ENCODE measurements around the gene TIAM1.

The TIAM1 gene

GRCh38 chr21:31281561-31281960 lies 62.5 kb downstream of the TIAM1 start:
- no peak for DNase-seq

DNA sequence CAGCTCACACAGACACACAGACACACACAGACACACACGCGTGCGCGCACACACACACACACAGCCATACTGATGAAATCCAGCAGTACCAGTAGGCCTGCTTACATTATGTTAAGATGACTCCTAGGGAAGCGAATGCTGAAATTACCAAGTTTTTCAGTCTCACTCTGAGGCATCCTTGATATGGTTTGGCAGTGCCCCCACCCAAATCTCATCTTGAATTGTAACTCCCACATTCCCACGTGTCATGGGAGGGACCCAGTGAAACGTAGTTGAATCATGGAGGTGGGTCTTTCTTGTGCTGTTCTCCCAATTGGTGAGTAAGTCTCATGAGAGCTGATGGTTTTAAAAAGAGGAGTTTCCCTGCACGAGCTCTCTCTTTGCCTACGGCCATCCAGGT lies 64.1 kb downstream of the TIAM1 start:
- no peak for DNase-seq

DNA sequence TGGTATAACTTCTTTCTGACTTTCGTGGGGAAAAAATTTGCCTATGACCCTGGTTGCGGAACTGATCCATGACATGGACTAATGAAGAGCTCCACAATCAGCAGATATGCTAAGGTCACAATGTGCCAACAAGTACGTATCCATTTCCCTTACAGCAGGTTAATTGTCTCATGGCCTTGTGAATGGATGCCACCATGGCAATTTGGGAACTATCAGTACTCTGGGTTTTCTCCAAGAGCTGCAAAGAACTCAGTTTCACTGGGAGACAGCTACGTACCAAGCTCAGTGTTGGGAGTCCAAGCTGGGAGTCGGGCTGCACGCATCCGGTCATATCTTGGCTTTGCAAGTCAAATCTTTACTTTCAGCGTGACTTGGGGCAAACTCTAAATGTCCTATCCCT lies 64.8 kb downstream of the TIAM1 start:
- DNase-seq: no peak

GRCh38 chr21:31278511-31279130 lies 65.4 kb downstream of the TIAM1 start:
- DNase-seq: no peak

GRCh38 chr21:31276663-31277062 lies 67.4 kb downstream of the TIAM1 start:
- DNase-seq: no peak

GRCh38 chr21:31275901-31276300 lies 68.2 kb downstream of the TIAM1 start:
- no peak for DNase-seq

- DNase-seq: no peak
Measured at GRCh38 chr21:31273278-31273677, 70.8 kb downstream of the TIAM1 start.

GRCh38 chr21:31268090-31268489 lies 76.0 kb downstream of the TIAM1 start:
- DNase-seq: no peak

- no peak for DNase-seq
Measured at GRCh38 chr21:31267644-31268043, 76.4 kb downstream of the TIAM1 start.

DNA sequence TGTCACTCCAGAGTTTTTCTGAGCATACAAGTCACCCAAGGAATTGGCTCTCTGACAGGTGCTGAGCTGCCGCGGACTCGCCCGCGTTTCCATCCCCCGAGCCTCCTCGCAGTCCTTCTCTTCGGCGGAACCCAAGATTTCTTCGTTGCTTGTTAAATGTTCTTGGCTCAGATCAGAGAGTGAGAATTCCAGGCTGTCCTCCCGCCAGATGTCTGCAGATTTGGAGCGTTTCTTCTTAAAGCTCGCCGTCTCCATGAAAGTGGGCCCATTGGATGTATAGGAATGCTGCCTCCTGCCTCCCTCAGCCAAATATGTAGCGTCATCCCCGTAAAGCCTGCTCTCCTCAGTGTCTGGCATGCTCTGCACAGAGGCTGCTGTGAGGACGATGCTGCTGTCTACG lies 77.8 kb downstream of the TIAM1 start:
- no peak for DNase-seq

DNA sequence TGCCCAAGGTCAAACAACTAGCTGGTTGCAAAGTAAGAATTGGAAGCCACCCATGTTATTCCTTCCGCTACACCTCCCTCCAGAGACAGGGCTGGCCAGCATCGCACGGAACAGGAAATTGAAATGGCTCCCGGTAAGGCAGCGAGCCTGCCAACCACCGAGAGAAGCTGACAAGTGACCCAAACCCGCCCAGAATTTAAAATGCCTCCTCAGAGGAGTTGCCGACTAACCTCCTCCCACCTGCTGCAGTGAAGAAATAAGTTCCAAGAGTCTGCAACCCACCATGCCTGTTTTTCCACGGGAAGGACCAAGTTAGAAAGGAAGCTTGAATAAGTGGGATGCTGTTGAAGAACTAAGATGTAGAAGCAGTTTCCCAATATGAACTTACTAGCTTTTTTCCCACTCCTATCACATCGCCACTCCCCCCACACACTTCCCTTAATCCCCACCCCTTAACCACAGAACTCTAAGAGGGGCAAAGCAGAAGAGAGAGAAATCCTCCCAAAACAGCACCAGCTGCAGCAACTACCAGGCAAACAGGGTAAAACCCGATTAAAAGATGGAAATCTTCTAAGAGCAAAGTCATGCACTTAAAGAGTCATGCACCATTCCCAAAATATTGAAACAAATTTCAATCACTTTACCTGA lies 78.6 kb downstream of the TIAM1 start:
- DNase-seq: no peak

DNA sequence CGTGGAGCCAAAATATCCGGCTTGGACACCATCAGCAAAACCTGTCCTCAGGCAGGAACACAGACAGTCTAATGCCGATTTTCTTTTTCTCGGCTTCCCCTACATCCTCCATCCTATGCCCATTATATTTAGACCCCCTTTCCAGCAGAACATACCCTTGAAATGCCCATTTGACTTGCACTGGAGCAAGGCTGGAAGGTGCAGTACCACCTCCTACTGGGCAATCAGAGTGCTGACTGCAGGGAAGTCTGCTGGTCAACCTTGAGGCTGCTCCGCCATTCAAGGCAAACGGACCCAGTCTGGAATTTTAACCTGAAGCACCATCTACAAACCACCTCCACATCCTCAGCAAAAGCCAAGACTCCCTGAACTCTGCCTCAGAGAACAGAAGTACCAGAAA lies 79.5 kb downstream of the TIAM1 start:
- no peak for DNase-seq

- no peak for DNase-seq
Measured at GRCh38 chr21:31262728-31263127, 81.3 kb downstream of the TIAM1 start.

DNA sequence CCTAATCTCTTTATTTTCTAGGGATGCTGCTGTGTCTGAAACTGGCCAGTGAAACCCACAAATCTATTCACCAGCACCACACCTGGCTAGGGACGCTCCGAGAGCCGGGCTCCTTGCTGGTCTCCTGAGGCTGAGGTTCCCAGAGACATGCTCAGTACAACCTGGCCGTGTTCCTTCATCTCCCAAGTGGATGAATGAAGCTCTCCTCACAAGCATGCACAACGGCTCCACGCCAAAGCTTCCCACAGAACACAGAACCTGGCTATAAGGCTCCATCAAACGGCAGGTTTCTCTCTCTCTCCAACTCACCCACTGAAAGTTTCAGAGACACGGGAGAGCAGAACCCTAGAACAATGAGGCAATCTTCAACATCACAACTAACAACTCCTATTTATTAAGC lies 82.3 kb downstream of the TIAM1 start:
- DNase-seq: no peak

DNA sequence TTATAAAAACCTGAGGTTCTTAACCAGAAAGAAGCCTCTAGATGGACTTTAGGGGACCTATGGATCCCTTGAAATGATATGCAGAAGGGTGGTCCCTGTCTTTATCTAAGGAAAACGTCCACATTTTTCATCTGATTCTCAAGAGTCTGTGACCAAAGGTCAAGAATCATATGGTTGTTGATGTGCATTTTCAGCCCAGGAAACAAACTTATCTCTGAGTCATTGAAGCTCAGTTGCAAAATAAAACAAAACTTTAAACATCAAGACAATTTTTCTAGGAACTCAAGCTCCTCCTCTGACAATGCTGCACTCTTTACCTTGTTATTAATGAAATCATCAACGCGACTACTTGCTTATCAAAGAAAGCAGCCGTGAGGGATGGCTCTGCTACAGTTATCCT lies 83.3 kb downstream of the TIAM1 start:
- no peak for DNase-seq

DNA sequence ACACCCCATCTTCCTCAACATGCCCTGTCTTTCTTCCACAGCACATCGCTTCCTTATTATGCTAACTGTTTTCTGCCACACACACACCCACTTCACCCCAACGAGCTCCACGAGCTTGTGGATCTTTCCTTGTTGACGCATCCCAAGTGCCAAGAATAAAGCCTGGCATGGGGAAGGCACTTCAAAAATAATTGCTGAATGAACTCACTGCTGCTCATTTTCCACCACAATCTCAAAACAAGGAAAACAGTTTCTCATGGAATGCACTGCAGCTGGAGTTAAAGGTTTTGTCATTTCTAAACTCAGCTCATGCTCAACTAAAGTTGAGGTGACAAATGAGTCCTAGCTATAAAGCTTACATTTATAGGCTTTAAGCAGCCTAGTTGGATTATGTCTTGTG lies 86.0 kb downstream of the TIAM1 start:
- DNase-seq: no peak

GRCh38 chr21:31257265-31257664 lies 86.8 kb downstream of the TIAM1 start:
- DNase-seq: no peak

- DNase-seq: no peak
Measured at GRCh38 chr21:31255896-31256295, 88.2 kb downstream of the TIAM1 start.

DNA sequence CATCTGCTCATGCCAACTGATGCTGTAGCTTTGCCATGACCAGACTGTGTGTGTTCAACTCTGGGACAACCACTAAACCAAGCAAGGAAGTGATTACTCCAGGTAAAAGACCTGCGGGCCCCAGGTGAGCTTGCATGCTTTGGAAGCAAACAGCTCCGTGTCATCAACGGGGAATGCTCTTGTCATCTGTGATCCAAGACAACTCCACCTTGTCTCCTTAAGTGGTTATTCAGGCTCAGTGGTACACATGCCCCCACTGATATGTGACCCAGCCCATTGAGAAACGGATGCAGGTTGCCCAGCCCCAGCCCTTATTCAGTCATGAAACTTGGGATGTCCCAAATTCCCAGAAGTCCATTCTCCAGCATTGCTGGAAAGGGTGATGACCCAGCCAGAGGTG lies 89.0 kb downstream of the TIAM1 start:
- DNase-seq: no peak

- DNase-seq: no peak
Measured at GRCh38 chr21:31254131-31254530, 89.9 kb downstream of the TIAM1 start.

DNA sequence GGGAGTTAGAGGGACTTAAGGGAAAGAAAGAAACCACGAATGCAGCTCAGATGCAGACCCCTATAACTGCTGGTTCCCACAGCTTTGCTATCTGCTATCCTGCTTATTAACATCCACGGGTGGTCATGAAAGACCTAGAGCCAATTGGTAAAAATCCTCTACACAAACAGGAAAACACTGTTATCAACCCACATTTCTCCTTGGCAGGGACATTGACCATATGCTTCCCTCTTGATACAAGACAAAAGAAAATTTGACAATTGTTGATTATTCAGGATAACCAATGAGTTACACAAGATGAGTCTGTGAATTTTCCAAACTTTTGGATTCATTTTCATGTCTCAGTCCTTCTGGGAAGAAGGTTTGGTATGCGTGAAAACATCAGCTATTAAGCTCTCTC lies 90.4 kb downstream of the TIAM1 start:
- no peak for DNase-seq

GRCh38 chr21:31252611-31253010 lies 91.5 kb downstream of the TIAM1 start:
- no peak for DNase-seq

- no peak for DNase-seq
Measured at GRCh38 chr21:31252091-31252490, 92.0 kb downstream of the TIAM1 start.

GRCh38 chr21:31251686-31252085 lies 92.4 kb downstream of the TIAM1 start:
- no peak for DNase-seq

DNA sequence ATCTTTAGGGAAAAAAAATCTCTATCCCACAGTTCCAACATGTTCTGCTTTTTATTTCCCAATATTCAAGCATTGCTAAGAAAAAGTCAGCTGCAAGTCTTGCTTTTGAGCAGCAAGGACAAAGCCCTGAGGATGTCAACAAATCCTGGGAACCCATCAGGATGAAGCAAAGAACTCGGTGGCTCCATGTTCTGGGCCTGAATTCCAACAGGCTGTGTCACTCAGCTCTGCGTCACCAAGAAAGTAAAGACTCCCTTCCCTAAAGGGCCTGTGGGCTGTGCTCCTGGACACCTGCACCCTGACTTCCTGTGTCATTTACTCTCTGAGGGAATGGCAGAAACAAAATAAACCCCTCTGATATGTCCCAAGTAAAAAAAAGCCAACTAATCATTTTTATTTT lies 95.5 kb downstream of the TIAM1 start:
- no peak for DNase-seq

Data from DMS153 (cell line).